Right forelimb (tissue), 1 donor: ENCODE data around the gene EFNA5.
"Not testable (repeated sequence)": the region's sequence is repeated elsewhere in the genome, so short reads cannot be mapped to it uniquely, and the experiment has no call there.

Experiments used
- DNase-seq: peaks from one replicate; pipeline ENCODE4 v3.0.0-alpha.2; 2018

The EFNA5 gene

GRCh38 chr5:107477492-107477891 lies 193.2 kb downstream of the EFNA5 start:
- DNase-seq: no peak

- DNase-seq: no peak
These were observed 194.0 kb downstream of the EFNA5 start for GRCh38 chr5:107476783-107477182.

GRCh38 chr5:107474716-107475489 lies 195.8 kb downstream of the EFNA5 start:
- DNase-seq: no peak

GRCh38 chr5:107474361-107474715 lies 196.4 kb downstream of the EFNA5 start:
- no peak for DNase-seq

GRCh38 chr5:107472620-107473064 lies 198.1 kb downstream of the EFNA5 start:
- no peak for DNase-seq

GRCh38 chr5:107470295-107470582 lies 200.5 kb downstream of the EFNA5 start:
- DNase-seq: no peak

- DNase-seq: no peak
These were observed 201.0 kb downstream of the EFNA5 start for GRCh38 chr5:107469485-107470294.

GRCh38 chr5:107469064-107469463 lies 201.7 kb downstream of the EFNA5 start:
- DNase-seq: no peak

- DNase-seq: no peak
These were observed 202.5 kb downstream of the EFNA5 start for GRCh38 chr5:107468276-107468675.

- DNase-seq: no peak
These were observed 203.4 kb downstream of the EFNA5 start for GRCh38 chr5:107467137-107467932.

GRCh38 chr5:107466233-107466769 lies 204.4 kb downstream of the EFNA5 start:
- no peak for DNase-seq

GRCh38 chr5:107464876-107465275 lies 205.9 kb downstream of the EFNA5 start:
- no peak for DNase-seq

GRCh38 chr5:107464416-107464815 lies 206.3 kb downstream of the EFNA5 start:
- DNase-seq: no peak

GRCh38 chr5:107463731-107464130 lies 207.0 kb downstream of the EFNA5 start:
- no peak for DNase-seq

- DNase-seq: no peak
These were observed 209.0 kb downstream of the EFNA5 start for GRCh38 chr5:107461770-107462169.

GRCh38 chr5:107460789-107461188 lies 209.9 kb downstream of the EFNA5 start:
- no peak for DNase-seq

- no peak for DNase-seq
These were observed 211.1 kb downstream of the EFNA5 start for GRCh38 chr5:107459605-107460004.

GRCh38 chr5:107458322-107458721 lies 212.4 kb downstream of the EFNA5 start:
- DNase-seq: no peak

- DNase-seq: no peak
These were observed 212.9 kb downstream of the EFNA5 start for GRCh38 chr5:107457881-107458280.

GRCh38 chr5:107457138-107457537 lies 213.6 kb downstream of the EFNA5 start:
- DNase-seq: no peak

GRCh38 chr5:107456281-107456715 lies 214.4 kb downstream of the EFNA5 start:
- DNase-seq: no peak

- DNase-seq: no peak
These were observed 215.6 kb downstream of the EFNA5 start for GRCh38 chr5:107455111-107455544.

GRCh38 chr5:107451827-107452226 lies 218.9 kb downstream of the EFNA5 start:
- DNase-seq: not testable (repeated sequence)
